Measurements from ENCODE around the gene DTNA.

The DTNA gene

DNA sequence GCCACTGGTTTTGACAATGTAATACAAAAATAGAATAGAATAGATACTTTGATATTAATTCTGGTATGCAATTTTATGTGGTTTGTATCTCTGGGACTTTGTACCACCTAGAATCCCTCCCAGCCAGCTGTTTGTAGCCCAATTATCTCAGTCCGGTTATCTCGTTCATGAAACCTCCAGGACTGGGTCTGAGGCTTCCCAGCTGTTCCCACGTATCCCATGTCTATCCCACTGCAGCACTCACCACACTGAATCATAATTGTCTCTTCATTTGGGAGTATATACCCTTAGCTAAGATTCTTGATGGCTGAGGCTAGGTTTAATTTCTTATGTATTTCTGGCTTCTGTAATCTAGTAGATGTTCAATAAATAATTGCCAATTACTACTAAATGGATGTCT lies 226.7 kb downstream of the DTNA start:
- no peaks in the 10 kb centered on the region for H3K4me1 ChIP-seq (ENCODE audit: control insufficient read depth, low read length)
- H4K20me1 ChIP-seq (ENCODE audit: control insufficient read depth, insufficient read depth, low read depth, low read length), result no peaks in the 10 kb centered on the region
- no peaks in the 10 kb centered on the region for H3K36me3 ChIP-seq (ENCODE audit: control insufficient read depth, low read length)
- no peaks in the 10 kb centered on the region for H3K9me2 ChIP-seq (replicated peaks; ENCODE audit: control insufficient read depth, low read length)
- peaks cover 10% of the 10 kb centered on the region; the same call in 1 of the 2 replicates for H3K27me3 ChIP-seq (ENCODE audit: control insufficient read depth, low read length)
- no peak overlapping the region for H3K4me3 ChIP-seq (ENCODE audit: low read length)
- H3K4me2 ChIP-seq (ENCODE audit: low read length), result no peak overlapping the region
- no peaks in the 10 kb centered on the region for H3F3A ChIP-seq (ENCODE audit: control insufficient read depth, insufficient read depth)
- H3K79me2 ChIP-seq (ENCODE audit: control insufficient read depth, low read length), result no peaks in the 10 kb centered on the region
- H3K27ac ChIP-seq (ENCODE audit: low read depth, low read length), result no peak overlapping the region
- H3K9me3 ChIP-seq (ENCODE audit: control insufficient read depth, insufficient read depth, low read length), result no peaks in the 10 kb centered on the region
- TF ChIP-seq EZH2phosphoT487 (IDR thresholded peaks at IDR 0.05; ENCODE audit: borderline replicate concordance, low read length), result no peak

DNA sequence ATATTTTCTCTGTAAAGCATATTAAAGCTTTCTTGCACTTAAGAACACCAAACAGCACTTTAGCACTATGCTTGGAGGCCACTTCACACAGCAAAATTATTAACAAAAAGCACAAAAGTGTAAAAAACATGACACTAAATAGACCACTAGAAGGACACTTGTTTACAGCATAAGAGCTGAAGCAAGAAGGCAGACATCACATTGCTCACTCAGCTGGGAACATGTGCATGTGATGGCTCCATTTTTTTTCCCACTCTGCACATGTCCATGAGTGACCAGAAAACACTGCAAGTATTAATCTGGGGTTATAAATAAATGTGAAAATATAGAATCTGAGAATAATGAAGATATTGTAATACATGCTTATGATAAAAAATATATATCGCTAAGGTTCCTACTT lies 228.0 kb downstream of the DTNA start:
- Histone ChIP-seq H3K4me2 (ENCODE audit: low read length) (no peak overlapping the region), H4K20me1 (ENCODE audit: control insufficient read depth, insufficient read depth, low read depth, low read length) (no peaks in the 10 kb centered on the region), H3K79me2 (ENCODE audit: control insufficient read depth, low read length) (no peaks in the 10 kb centered on the region), H3K9me2 (replicated peaks; ENCODE audit: control insufficient read depth, low read length) (no peaks in the 10 kb centered on the region), H3K4me3 (ENCODE audit: low read length) (no peak overlapping the region), H3K4me1 (ENCODE audit: control insufficient read depth, low read length) (no peaks in the 10 kb centered on the region), H3K36me3 (ENCODE audit: control insufficient read depth, low read length) (no peaks in the 10 kb centered on the region), H3K27ac (ENCODE audit: low read depth, low read length) (no peak overlapping the region), H3K27me3 (ENCODE audit: control insufficient read depth, low read length) (peaks cover 16% of the 10 kb centered on the region), H3F3A (ENCODE audit: control insufficient read depth, insufficient read depth) (no peaks in the 10 kb centered on the region), H3K9me3 (ENCODE audit: control insufficient read depth, insufficient read depth, low read length) (no peaks in the 10 kb centered on the region)
- TF ChIP-seq, protein P1, sequence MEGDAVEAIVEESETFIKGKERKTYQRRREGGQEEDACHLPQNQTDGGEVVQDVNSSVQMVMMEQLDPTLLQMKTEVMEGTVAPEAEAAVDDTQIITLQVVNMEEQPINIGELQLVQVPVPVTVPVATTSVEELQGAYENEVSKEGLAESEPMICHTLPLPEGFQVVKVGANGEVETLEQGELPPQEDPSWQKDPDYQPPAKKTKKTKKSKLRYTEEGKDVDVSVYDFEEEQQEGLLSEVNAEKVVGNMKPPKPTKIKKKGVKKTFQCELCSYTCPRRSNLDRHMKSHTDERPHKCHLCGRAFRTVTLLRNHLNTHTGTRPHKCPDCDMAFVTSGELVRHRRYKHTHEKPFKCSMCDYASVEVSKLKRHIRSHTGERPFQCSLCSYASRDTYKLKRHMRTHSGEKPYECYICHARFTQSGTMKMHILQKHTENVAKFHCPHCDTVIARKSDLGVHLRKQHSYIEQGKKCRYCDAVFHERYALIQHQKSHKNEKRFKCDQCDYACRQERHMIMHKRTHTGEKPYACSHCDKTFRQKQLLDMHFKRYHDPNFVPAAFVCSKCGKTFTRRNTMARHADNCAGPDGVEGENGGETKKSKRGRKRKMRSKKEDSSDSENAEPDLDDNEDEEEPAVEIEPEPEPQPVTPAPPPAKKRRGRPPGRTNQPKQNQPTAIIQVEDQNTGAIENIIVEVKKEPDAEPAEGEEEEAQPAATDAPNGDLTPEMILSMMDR (IDR thresholded peaks at IDR 0.05; ENCODE audit: low read depth, low read length, poor library complexity, severe bottlenecking), result no peak
- no peak for TF ChIP-seq EZH2phosphoT487 (IDR thresholded peaks at IDR 0.05; ENCODE audit: borderline replicate concordance, low read length)

Measured in DOHH2 (cell line).